Mucosa of rectum (tissue), 2 donors: ENCODE data around the gene IFT22.
"Not testable (repeated sequence)": the region's sequence is repeated elsewhere in the genome, so short reads cannot be mapped to it uniquely, and the experiment has no call there.

Source experiments
- H3K27ac ChIP-seq, 2 donors: one replicate each; pipeline ENCODE4 v1.7.0; 2013; ENCODE audit warnings: inconsistent platforms in 2 of 2, low read depth in 2 of 2, low read length in 2 of 2
- H3K27me3 ChIP-seq, 2 donors: one replicate each; pipeline ENCODE4 v1.7.0; 2013; ENCODE audit warnings: low read length in 2 of 2; ENCODE audit not compliant: control insufficient read depth in 2 of 2, insufficient read depth in 2 of 2
- H3K36me3 ChIP-seq, 2 donors: one replicate each; pipeline ENCODE4 v1.7.0; 2013; ENCODE audit warnings: low read length in 2 of 2; ENCODE audit not compliant: control insufficient read depth in 2 of 2, insufficient read depth in 2 of 2
- H3K4me1 ChIP-seq, 2 donors: one replicate each; pipeline ENCODE4 v1.7.0; 2013; ENCODE audit warnings: low read length in 2 of 2, mild to moderate bottlenecking in 1 of 2; ENCODE audit not compliant: control insufficient read depth in 2 of 2, insufficient read depth in 2 of 2
- H3K4me3 ChIP-seq, 2 donors: one replicate each; pipeline ENCODE4 v1.7.0; 2013; ENCODE audit warnings: low read length in 2 of 2
- H3K9ac ChIP-seq, 2 donors: one replicate each; pipeline ENCODE4 v1.7.0; 2013; ENCODE audit warnings: low read length in 2 of 2, low read depth in 1 of 2, mild to moderate bottlenecking in 1 of 2
- H3K9me3 ChIP-seq, 2 donors: one replicate each; pipeline ENCODE4 v1.7.0; 2013; ENCODE audit warnings: low read length in 2 of 2; ENCODE audit not compliant: control insufficient read depth in 2 of 2
- donor health status: healthy.
- donor health status: Normal muscosa, but diverticular disease.

The IFT22 gene

GRCh38 chr7:101352920-101353308 lies 31.3 kb upstream of the IFT22 start:
- peak overlapping the region; percentile 38 to 57 for H3K27ac ChIP-seq
- H3K4me1 ChIP-seq, result peaks cover 0 to 11% of the 10 kb centered on the region in 2 donors
- no peaks in the 10 kb centered on the region for H3K27me3 ChIP-seq
- no peaks in the 10 kb centered on the region for H3K9me3 ChIP-seq
- no peak overlapping the region for H3K9ac ChIP-seq
- no peaks in the 10 kb centered on the region for H3K36me3 ChIP-seq
- H3K4me3 ChIP-seq, result no peak overlapping the region

DNA sequence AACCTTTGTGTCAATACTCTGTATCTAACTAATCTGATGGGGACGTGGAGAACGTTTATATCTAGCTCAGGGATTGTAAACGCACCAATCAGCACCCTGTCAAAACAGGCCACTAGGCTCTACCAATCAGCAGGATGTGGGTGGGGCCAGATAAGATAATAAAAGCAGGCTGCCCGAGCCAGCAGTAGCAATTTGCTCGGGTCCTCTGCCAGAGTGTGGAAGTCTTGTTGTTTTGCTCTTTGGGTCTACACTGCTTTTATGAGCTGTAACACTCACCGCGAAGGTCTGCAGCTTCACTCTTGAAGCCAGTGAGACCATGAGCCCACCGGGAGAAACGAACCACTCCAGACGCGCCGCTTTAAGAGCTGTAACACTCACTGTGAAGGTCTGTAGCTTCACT lies 27.7 kb upstream of the IFT22 start:
- not testable (repeated sequence) for H3K9ac ChIP-seq, H3K27ac ChIP-seq, H3K9me3 ChIP-seq, H3K36me3 ChIP-seq, H3K27me3 ChIP-seq, H3K4me3 ChIP-seq
- peaks cover 0 to 11% of the 10 kb centered on the region in 2 donors for H3K4me1 ChIP-seq

DNA sequence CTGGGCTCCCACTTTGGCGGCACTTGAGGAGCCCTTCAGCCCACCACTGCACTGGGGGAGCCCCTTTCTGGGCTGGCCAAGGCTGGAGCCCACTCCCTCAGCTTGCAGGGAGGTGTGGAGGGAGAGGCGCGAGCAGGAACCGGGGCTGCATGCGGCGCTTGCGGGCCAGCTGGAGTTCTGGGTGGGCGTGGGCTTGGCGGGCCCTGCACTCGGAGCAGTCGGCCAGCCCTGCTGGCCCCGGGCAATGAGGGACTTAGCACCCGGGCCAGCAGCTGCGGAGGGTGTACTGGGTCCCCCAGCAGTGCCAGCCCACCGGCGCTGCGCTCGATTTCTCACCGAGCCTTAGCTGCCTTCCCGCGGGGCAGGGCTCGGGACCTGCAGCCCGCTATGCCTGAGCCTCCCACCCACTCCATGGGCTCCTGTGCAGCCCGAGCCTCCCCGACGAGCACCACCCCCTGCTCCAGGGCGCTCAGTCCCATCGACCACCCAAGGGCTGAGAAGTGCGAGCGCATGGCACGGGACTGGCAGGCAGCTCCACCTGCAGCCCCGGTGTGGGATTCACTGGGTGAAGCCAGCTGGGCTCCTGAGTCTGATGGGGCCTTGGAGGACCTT lies 26.9 kb upstream of the IFT22 start:
- H3K4me1 ChIP-seq, result peaks cover 0 to 11% of the 10 kb centered on the region in 2 donors
- H3K27ac ChIP-seq, H3K4me3 ChIP-seq, H3K27me3 ChIP-seq, H3K9ac ChIP-seq, H3K9me3 ChIP-seq, H3K36me3 ChIP-seq: not testable (repeated sequence)

DNA sequence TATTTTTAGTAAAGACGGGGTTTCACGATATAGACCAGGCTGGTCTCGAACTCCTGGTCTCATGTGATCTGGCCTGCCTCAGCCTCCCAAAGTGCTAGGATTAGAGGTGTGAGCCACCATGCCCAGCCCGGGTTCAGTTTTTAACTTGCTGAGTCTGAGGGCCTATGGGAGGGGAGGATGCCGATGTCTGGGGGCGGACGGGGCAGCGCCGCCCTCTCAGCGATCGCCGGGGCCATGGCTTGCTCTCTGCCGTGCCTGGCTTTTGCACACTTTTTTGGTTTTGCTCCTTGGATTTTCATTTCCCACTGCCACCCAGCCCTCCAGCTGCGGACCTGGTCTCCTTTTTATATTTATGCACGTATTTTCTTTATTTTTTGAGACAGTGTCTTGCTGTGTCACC lies 25.9 kb upstream of the IFT22 start:
- no peak overlapping the region for H3K27ac ChIP-seq

DNA sequence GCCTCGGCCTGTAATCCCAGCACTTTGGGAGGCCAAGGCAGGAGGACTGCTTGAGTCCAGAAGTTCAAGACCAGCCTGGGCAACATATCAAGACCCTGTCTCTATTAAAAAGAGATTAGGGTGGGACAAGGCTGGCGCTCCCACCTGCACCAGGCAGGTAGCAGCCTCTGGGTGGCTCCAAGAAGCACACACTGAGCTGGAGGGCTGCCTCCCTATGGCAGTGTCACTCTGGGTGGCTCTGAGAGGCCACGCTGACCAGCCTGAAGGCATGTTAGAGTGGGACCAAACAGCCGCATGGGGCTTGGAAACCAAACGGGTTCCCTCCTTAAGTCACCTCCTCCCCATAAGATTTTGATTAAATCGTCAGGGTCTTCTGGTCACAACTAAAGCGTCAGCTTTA lies 21.3 kb upstream of the IFT22 start:
- H3K4me1 ChIP-seq, result no peaks in the 10 kb centered on the region

More for the DNA sequence above, 25.9 kb upstream of the IFT22 start:
- peaks cover 0 to 10% of the 10 kb centered on the region in 2 donors for H3K4me1 ChIP-seq
- no peaks in the 10 kb centered on the region for H3K27me3 ChIP-seq
- no peak overlapping the region for H3K4me3 ChIP-seq
- H3K9me3 ChIP-seq, result no peaks in the 10 kb centered on the region
- H3K36me3 ChIP-seq, result no peaks in the 10 kb centered on the region
- no peak overlapping the region for H3K9ac ChIP-seq

GRCh38 chr7:101340379-101340778 lies 18.8 kb upstream of the IFT22 start:
- Histone ChIP-seq H3K4me1 (no peaks in the 10 kb centered on the region), H3K27ac (no peak overlapping the region), H3K4me3 (no peak overlapping the region), H3K27me3 (no peaks in the 10 kb centered on the region), H3K36me3 (no peaks in the 10 kb centered on the region), H3K9ac (no peak overlapping the region), H3K9me3 (no peaks in the 10 kb centered on the region)

More for the DNA sequence above, 21.3 kb upstream of the IFT22 start:
- Histone ChIP-seq H3K36me3 (no peaks in the 10 kb centered on the region), H3K9me3 (no peaks in the 10 kb centered on the region), H3K4me3 (no peak overlapping the region), H3K27ac (no peak overlapping the region), H3K9ac (no peak overlapping the region), H3K27me3 (no peaks in the 10 kb centered on the region)

DNA sequence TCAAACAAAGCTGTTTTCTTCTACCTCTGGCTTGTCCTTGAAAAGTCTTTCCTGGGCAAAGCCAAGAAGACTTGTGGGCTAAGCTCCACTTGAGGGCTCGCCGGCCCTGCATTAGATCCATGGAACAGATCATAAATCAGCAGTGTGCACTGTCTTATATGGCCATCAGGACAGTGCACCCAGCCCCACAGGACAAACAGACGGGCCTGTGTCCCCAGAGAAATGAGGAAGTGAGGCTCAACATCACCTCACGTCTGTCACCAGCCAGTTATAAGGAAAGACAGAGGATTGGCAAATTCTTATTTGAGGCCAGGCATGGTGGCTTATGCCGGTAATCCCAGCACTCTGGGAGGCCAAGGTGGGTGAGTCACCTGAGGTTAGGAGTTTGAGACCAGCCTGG lies 12.3 kb upstream of the IFT22 start:
- H3K4me1 ChIP-seq, result no peaks in the 10 kb centered on the region
- no peaks in the 10 kb centered on the region for H3K27me3 ChIP-seq
- no peak overlapping the region for H3K27ac ChIP-seq
- H3K4me3 ChIP-seq, result no peak overlapping the region
- no peaks in the 10 kb centered on the region for H3K36me3 ChIP-seq
- H3K9ac ChIP-seq, result no peak overlapping the region
- no peaks in the 10 kb centered on the region for H3K9me3 ChIP-seq

GRCh38 chr7:101332026-101332425 lies 10.4 kb upstream of the IFT22 start:
- Histone ChIP-seq H3K9ac (no peak overlapping the region), H3K27ac (no peak overlapping the region), H3K4me3 (no peak overlapping the region), H3K9me3 (no peaks in the 10 kb centered on the region), H3K27me3 (no peaks in the 10 kb centered on the region), H3K36me3 (no peaks in the 10 kb centered on the region), H3K4me1 (no peaks in the 10 kb centered on the region)

GRCh38 chr7:101330011-101330484 lies 8.4 kb upstream of the IFT22 start:
- Histone ChIP-seq H3K4me1 (no peaks in the 10 kb centered on the region), H3K27ac (no peak overlapping the region), H3K36me3 (no peaks in the 10 kb centered on the region), H3K4me3 (no peak overlapping the region), H3K9me3 (no peaks in the 10 kb centered on the region), H3K27me3 (no peaks in the 10 kb centered on the region), H3K9ac (no peak overlapping the region)

GRCh38 chr7:101328159-101328558 lies 6.5 kb upstream of the IFT22 start:
- H3K4me1 ChIP-seq, result no peaks in the 10 kb centered on the region
- H3K4me3 ChIP-seq, result no peak overlapping the region
- no peaks in the 10 kb centered on the region for H3K36me3 ChIP-seq
- no peaks in the 10 kb centered on the region for H3K9me3 ChIP-seq
- no peak overlapping the region for H3K9ac ChIP-seq
- no peak overlapping the region for H3K27ac ChIP-seq
- H3K27me3 ChIP-seq, result no peaks in the 10 kb centered on the region

- Histone ChIP-seq H3K27me3 (no peaks in the 10 kb centered on the region), H3K4me3 (no peak overlapping the region), H3K9ac (no peak overlapping the region), H3K9me3 (no peaks in the 10 kb centered on the region), H3K27ac (no peak overlapping the region), H3K4me1 (peaks cover 4 to 7% of the 10 kb centered on the region in 2 donors), H3K36me3 (peaks cover 3 to 5% of the 10 kb centered on the region in 2 donors)
These were observed 2.2 kb downstream of the IFT22 start for GRCh38 chr7:101319401-101319800.
